ENCODE data around the gene TUBGCP2.

Gene TUBGCP2

DNA sequence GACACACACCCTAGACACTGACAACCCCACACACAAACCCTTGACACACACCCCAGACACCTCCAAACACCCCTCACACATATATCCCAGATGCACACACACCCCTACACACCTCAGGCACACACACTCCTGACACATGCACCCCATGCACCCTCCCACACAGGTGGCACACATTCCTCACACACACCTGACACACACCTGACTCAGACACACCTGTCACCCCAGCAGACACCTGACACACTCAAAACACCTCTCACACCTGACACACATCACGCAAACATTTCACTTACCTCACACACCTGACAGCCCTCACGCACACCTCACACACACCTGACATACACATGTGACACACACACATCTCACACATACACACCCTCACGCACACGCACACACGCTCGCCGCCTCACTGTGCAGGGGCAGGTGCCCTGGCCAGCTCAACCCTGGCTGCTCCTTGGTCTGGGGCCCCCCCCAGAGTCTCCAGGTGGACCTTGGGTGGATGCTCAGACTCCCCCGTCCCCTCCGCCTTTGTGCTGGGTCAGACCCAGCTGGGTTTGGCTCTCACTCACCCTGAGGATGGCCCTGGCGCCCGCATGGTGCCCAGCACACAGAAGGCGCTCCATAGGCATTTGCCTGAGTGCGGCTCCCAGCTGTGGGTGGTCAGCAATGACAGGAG lies 31.2 kb upstream of the TUBGCP2 start:
- DNase-seq, result no peak

DNA sequence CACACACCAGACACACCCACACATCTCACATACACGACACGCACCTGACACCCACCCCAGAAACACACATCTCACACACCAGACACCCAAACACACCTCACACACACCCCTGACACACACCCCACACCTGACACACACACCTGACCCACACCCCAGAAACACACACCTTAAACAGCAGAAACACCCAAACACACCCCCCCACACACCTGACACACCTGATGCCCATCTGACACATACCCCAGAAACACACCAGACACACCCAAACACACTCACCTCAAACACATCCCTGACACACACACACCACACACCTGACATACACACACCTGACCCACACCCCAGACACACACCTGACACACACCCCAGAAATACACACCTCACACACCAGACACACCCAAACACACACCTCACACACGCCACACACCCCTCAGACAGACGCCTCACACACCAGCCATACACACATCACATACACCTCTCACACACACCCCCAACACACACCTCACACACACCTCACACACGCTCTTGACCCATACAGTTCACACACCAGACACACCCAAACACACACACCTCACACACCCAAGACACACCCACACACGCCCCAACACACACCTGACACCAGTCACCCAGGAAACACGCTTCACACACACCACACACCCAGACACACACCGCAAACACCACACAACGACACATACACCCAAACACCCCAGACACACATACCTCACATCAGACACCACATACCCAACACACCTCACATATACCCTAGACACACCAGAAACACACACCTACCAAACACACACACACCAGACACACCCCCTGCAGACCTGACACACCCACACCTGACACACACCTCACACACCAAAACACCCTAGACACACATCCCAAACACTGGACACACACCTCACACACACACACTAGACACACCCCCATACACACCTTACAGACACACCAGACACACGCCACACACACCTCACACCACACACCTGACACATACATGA lies 29.7 kb upstream of the TUBGCP2 start:
- DNase-seq, result no peak

DNA sequence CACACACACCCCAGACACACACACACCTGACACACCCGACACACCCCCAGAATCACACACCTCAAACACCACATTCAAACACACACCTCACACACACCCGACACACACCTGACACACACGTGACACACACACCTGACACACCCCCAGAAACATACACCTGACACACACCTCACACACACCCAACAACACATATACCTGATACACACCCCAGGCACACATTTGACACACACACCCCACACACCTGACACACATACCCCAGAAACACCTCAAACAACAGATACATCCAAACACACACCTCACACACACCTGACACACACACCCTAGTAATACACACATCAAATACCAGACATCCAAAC lies 28.7 kb upstream of the TUBGCP2 start:
- DNase-seq, result no peak

DNA sequence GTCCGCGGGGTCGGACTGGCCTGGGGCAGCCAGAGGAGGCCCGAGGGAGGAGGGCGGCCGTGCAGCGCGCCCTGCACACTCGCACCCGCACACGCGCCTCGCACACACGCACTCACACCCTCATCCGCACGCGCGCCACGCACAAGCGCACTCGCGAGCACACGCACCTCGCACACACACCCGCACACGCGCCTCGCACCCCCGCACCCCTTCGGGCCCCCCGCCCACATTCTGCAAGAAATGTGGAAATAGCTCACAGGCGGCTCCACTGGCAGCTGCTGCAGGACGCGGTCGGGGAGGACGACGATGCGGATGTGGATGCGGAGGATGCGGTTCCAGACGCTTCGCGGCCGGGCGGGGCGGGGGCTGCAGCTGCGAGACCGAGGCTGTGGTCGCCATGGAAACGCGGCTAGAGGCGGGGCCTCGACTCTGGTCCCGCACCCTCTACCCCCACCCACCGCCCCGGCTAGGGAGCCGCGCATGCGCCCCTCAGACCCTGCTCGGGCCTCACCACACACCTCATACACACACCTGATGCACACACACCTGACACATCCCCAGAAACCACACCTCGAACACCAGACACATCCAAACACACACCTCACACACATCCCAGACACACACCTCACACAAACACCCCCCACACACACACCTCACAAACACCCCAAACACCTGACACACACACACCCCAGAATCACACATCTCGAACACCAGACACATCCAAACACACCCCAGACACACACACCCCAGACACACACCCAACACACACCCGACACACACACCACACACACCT lies 28.1 kb upstream of the TUBGCP2 start, which contains the start of gene CALY:
Gene CALY (minus strand): TSS at position 320 of the 793 bp plus-strand sequence. CDS start 7,907 bp downstream, outside the sequence.
- peak; percentile 60 for DNase-seq

DNA sequence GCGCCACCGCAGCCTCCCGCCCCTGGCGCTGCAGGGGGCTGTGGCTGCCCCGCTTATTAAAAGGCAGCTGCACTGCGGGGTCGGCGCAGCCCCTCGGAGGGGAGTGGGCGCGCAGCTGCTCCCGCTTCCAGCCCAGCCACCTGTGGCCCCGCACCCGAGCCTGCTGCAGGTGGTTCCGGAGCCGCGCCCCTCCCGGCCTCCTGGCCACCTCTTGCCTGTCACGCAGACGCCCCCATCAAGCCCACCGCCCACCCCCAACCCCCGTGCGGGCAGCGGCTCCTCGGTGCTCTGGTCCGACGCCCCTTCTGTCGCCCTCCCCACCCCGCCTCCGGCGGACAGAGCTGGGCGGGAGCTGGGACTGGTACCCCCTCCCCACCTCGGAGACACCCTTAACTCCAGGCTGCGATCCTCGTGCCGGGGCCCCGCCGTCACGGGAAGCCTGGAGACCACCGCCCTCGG lies 27.5 kb upstream of the TUBGCP2 start:
- no peak for DNase-seq

- peak; percentile 69 for DNase-seq
Observed at GRCh38 chr10:133335246-133336117, 26.8 kb upstream of the TUBGCP2 start.

DNA sequence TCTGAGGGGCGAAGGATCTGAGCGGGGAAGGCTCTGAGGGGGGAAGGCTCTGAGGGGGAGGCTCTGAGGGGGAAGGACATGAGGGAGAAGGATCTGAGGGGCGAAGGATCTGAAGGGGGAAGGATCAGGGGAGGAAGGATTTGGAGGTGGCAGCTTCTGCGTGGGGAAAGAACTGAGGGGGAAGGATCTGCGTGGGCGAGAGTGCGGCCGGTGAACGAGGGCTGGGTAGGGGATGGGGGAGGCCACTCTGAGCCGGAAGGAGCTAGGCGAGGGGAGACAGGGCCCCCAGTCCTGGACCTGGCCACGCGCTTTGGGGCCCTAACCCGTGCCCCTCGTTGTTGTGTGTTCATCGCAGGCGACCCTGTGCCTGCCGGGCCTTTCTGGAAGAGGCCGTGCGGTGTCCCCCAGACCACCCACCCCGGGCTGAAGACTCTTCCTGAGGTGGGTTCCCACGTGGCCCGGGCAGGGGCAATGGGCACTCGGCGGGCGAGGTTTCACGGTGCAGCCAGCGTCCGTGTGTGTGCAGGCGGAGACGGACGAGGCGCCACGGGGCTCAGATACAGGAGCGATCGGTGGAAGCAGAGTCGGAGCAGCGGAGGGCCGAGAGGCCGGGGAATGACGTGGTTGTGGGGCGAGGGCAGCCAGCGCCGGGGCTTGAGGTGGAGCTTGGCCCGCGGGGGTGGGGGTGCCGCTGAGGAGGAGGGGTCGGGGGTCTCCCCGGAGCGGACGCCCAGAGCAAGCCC lies 26.0 kb upstream of the TUBGCP2 start:
- DNase-seq, result no peak

DNA sequence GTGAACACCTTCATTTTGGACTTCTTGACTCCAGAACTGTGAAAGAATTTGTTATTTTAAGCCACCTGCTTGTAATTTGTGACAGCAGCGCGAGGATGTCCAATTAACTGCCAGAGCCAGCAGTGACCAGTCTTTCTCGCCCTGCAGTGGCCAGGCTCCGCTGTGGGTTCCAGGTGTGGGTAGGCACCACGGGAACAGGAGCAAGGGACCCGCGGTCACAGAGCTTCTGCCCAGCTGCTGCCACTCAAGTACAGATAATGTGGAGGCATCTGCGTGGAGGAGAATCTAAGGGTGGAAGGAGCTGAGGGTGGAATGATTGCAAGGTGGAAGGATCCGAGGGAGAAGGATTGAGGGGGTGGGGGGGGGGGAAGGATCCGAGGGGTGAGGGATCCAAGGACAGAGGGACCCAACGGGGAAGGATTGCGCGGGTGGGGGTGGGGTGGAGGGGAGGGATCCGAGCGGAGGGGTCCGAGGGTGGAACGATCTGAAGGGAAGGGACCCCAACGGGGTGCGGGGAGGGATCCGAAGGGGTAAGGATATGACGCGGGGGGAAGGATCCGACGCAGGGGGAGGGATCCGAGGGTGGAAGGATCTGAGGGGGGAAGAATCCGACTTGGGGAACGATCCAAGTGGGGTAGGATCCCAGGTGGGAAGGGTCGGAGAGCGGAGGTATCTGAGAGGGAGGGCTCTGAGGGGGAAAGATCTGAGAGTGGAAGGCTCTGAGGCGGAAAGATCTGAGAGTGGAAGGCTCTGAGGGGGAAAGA lies 24.4 kb upstream of the TUBGCP2 start:
- DNase-seq, result no peak

DNA sequence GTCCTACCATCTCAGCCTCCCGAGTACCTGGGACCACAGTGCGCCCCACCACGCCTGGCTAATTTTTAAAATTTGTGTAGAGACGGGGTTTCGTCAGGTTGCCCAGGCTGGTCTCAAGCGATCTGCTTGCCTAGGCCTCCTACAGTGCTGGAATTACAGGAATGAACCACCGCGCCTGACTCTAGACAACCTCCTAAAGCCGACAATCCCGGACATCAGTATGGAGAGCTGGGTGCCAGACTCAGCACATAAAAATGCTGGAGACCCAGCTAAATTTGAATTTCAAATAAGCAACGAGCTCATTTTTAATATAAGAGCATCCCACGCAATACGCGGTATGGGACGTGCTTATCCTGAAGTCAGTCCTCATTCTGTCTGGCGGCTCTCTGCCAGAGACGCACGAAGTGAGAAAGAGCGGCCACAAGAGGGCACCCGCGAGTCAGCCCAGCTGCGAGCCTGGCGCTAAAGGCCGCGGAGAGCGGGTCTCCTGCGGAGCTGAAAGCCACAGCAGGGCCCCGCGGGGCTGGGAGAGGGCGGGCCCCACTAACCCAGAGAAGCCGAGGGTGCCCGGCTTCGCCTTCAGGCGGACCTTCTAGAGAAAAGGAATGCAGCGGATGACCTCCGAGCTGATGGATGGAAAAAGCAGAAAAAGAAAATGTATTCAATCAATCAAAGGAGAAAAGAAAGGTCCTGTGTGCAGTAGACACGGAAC lies 21.0 kb upstream of the TUBGCP2 start:
- DNase-seq, result peak; percentile 90

- DNase-seq, result no peak
Observed at GRCh38 chr10:133328358-133329343, 20.0 kb upstream of the TUBGCP2 start.

DNA sequence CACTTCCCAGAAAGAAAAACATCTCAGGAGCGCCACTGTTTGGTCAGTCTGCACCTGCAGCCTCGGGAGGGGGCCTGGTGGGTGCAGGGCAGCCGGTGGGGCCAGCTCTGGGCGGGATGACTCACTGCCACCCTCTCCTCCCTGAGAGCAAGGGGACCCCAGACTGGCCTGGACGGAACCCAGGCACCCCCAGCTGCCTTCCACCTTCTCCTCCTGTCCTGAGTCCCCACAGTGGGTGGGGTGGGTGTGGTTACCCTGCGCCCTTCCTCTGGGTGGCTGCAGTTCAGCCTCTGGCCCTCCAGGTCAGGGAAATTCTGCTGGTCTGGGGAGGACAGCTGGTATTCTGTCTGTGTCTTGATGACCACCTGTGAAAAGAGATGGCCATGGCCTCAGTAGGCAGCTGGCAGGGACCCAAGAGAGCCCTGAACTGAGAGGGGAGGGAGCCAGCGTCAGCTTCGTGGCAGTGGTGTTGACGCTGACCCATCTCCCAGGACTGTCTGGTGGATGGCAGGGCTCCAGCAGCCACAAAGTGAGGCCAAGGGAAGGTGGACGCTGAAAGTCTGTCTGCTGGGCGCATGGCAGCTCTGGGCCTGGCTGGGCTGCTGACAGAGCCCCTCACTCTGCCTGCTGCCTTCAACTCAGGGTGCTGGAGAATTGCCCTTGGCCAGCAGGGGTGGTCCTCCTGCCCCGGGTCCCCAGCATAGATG lies 19.1 kb upstream of the TUBGCP2 start:
- no peak for DNase-seq

DNA sequence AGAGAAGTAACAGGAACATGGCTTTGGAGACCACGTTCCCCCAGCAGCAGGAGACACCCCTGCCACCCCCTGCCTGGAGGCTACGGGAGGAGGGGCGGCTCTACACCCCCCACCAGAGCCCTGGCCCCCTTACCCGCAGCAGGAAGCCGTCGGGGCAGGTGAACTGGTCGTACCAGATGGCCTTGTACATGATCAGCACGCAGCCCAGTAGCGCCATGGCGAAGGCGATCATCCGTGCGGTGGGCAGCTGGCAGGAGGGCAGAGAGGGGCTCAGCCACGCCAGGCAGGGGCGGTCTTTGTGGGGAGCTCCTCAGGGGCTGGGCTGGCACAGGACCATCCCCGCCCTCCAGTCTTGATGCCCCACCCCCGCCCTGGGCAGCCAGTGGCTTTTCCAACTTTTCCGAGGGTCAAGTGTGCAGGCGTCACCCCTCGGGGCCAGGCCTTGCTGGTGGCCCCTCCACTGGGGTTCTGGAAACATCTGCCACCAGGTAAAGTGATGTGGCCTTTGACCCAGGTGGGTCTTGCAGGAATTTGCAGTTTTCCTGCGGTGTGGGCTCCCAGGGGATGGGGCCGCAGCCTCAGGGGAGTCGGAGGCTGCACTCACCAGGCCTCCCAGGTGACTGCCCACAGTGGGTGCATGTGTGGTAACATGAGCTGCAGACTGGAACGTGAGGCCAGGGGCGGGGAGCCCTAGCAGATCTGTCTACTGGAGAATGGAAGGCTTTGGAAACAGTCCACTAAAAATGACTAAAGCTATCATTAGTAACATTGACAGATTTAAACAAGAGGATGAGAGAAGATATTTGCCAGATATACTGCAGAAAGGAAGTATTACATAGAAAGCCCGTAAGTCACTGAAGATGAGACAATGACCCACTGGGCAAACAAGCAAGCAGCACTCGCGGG lies 18.3 kb upstream of the TUBGCP2 start:
- no peak for DNase-seq

- no peak for DNase-seq
Observed at GRCh38 chr10:133326223-133326551, 17.5 kb upstream of the TUBGCP2 start.

DNA sequence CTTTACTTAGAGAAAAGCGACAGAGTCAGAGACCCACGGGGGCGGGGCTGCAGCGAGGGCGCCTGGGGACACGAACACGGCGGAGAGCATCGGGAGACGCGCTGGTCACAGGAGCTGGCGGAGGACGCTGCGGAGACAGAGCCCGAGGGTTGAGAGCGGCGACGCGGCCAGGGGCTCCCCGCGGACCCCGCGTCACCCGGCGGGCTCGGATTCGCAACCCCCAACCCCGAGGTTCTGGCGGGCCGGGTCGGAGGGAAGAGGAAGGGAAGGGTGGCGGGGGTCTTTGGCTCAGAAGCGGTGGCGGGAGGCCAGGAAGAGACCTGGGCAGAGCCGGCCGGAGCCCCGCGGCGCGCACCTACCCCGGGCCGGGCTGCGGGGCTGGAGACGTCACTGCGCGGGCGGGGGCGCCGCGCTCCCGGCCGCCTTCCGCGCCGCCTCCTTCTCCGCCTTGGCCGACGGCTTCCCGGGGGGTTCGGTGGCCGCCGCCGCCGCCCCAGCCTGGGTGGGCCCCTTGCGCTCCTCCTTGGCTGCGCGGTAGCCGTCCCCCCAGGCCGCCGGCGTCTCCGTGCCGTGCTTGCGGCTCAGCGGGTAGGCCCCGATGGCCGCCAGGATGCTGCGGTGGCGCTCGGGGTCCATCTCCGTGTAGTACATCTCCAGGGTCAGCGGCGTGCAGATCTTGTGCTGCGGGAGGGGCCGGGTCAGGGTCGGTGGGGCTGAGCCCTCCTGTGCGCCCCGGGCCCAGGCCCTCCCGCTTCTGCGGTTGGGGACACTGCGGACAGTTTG lies 17.0 kb upstream of the TUBGCP2 start:
- no peak for DNase-seq

GRCh38 chr10:133324857-133325260 lies 16.2 kb upstream of the TUBGCP2 start:
- DNase-seq, result no peak

GRCh38 chr10:133324198-133324792 lies 15.6 kb upstream of the TUBGCP2 start:
- DNase-seq, result peak; percentile 72
